ENCODE measurements around the gene CHRNG.

DNA sequence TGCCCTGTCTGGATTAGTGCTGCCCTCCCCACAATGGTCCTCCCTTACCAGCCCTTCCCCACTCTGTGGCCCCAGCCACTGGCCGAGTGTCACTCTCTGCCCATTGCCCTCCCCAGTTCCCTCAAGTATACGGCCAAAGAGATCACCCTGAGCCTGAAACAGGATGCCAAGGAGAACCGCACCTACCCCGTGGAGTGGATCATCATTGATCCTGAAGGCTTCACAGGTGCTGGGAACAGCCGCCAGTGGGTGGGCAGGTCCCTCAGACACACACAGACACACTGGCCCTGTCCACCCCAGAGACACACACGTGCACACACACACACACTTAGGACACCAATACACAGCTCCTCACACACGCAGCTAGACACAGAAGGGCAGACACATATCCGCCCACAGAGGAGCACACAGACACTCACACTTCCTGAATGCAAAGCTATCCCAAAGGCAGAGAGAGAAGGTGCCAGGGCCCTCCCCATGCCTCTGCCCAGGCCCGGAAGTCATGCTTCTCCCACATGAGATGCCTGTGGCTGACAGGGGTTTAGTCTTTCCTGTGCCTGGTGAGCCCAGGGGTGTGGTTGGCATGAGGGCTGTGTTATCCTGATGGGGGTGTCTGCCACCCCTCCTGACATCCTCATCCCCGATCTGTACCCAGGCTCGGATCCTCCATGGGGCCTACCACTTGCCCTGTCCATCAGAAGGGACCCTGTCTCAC, 10.6 kb upstream of the CHRNG start:
- TF ChIP-seq POLR2A (IDR thresholded peaks at IDR 0.05): no peak
- TF ChIP-seq, protein P1, sequence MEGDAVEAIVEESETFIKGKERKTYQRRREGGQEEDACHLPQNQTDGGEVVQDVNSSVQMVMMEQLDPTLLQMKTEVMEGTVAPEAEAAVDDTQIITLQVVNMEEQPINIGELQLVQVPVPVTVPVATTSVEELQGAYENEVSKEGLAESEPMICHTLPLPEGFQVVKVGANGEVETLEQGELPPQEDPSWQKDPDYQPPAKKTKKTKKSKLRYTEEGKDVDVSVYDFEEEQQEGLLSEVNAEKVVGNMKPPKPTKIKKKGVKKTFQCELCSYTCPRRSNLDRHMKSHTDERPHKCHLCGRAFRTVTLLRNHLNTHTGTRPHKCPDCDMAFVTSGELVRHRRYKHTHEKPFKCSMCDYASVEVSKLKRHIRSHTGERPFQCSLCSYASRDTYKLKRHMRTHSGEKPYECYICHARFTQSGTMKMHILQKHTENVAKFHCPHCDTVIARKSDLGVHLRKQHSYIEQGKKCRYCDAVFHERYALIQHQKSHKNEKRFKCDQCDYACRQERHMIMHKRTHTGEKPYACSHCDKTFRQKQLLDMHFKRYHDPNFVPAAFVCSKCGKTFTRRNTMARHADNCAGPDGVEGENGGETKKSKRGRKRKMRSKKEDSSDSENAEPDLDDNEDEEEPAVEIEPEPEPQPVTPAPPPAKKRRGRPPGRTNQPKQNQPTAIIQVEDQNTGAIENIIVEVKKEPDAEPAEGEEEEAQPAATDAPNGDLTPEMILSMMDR (IDR thresholded peaks at IDR 0.05): no peak

All from uterus (tissue), 2 donors.